IMR-90 (cell line): ENCODE results near the gene BDNF. TPM values are rescaled to one million over a fixed set of nuclear protein-coding genes. Genes with fewer than 3 reads are reported as not detected.

Source experiments
- ATAC-seq: fragments of 200-7000 bp; cut with Tn5 transposase; 2 replicates; pipeline ENCODE4 v1.9.1; 2020; ENCODE audit warnings: low read depth, mild to moderate bottlenecking, moderate library complexity
- BruUV-seq: library from RNA; stranded (reverse); fragments of 400-500 nt; replicated peaks from 2 replicates; lab custom pipeline; 2021; lab: Mats Ljungman, UMichigan
- CTCF ChIA-PET: fragments of 300-600 bp; formaldehyde crosslinking; extraction: SDS; loops from one replicate; lab custom pipeline; 2021; ENCODE audit warnings: antibody characterized with exemption; lab: Yijun Ruan, JAX
- POLR2A ChIA-PET: fragments of 300-600 bp; sonication (Branson Sonifier 250); formaldehyde crosslinking; loops from one replicate; lab custom pipeline; 2022; ENCODE audit warnings: antibody characterized with exemption; ENCODE audit not compliant: unreplicated experiment; lab: Charles Lee
- DNase-seq: peaks from one replicate; pipeline ENCODE4 v3.0.0; 2013
- H2AFZ ChIP-seq: replicated peaks from 2 replicates; pipeline ENCODE3; 2013; ENCODE audit warnings: low read length, mild to moderate bottlenecking; ENCODE audit not compliant: poor library complexity
- H2AK5ac ChIP-seq: 2 replicates; pipeline ENCODE4 v1.6.1; 2013; ENCODE audit warnings: low read depth, low read length, inconsistent platforms
- H2AK9ac ChIP-seq: replicated peaks from 2 replicates; pipeline ENCODE3; 2013; ENCODE audit warnings: mild to moderate bottlenecking, low read depth, low read length, moderate library complexity; ENCODE audit not compliant: poor library complexity
- H2BK120ac ChIP-seq: 2 replicates; pipeline ENCODE4 v1.6.1; 2013; ENCODE audit warnings: low read depth, low read length, inconsistent platforms
- H2BK15ac ChIP-seq: 3 replicates; pipeline ENCODE4 v1.6.1; 2013; ENCODE audit warnings: low read depth, low read length, inconsistent platforms
- H2BK20ac ChIP-seq: 2 replicates; pipeline ENCODE4 v1.6.1; 2013; ENCODE audit warnings: low read depth, mild to moderate bottlenecking, inconsistent platforms, low read length, moderate library complexity
- H2BK5ac ChIP-seq: 2 replicates; pipeline ENCODE4 v1.6.1; 2013; ENCODE audit warnings: mild to moderate bottlenecking, low read depth, low read length, inconsistent platforms; ENCODE audit not compliant: poor library complexity, severe bottlenecking
- H3K14ac ChIP-seq: replicated peaks from 2 replicates; pipeline ENCODE4 v1.6.1; 2013; ENCODE audit warnings: low read depth, low read length, inconsistent platforms
- H3K18ac ChIP-seq: 2 replicates; pipeline ENCODE4 v1.6.1; 2013; ENCODE audit warnings: low read depth, low read length, control low read depth
- H3K23ac ChIP-seq: 2 replicates; pipeline ENCODE4 v1.6.1; 2013; ENCODE audit warnings: low read depth, low read length, inconsistent platforms
- H3K27ac ChIP-seq: 2 replicates; pipeline ENCODE4 v1.5.1; 2013; ENCODE audit warnings: mild to moderate bottlenecking, control low read depth, low read length; ENCODE audit not compliant: insufficient read depth
- H3K27me3 ChIP-seq: 2 replicates; pipeline ENCODE4 v1.6.1; 2013; ENCODE audit warnings: low read length; ENCODE audit not compliant: control insufficient read depth, insufficient read depth
- H3K36me3 ChIP-seq: 2 replicates; pipeline ENCODE4 v1.6.1; 2013; ENCODE audit warnings: low read length, mixed read lengths; ENCODE audit not compliant: control insufficient read depth, insufficient read depth
- H3K4ac ChIP-seq: 2 replicates; pipeline ENCODE4 v1.6.1; 2013; ENCODE audit warnings: low read depth, low read length, inconsistent platforms
- H3K4me1 ChIP-seq: 2 replicates; pipeline ENCODE4 v1.6.1; 2013; ENCODE audit warnings: low read length, mixed read lengths; ENCODE audit not compliant: control insufficient read depth, insufficient read depth
- H3K4me2 ChIP-seq: 2 replicates; pipeline ENCODE4 v1.6.1; 2013; ENCODE audit warnings: low read depth, mild to moderate bottlenecking, control low read depth, low read length, moderate library complexity
- H3K4me3 ChIP-seq: 2 replicates; pipeline ENCODE4 v1.5.1; 2013; ENCODE audit warnings: low read depth, mild to moderate bottlenecking, control low read depth, low read length, moderate library complexity; ENCODE audit not compliant: insufficient read depth
- H3K56ac ChIP-seq: 2 replicates; pipeline ENCODE4 v1.6.1; 2013; ENCODE audit warnings: low read length, inconsistent platforms; ENCODE audit not compliant: insufficient read depth; ENCODE audit errors: extremely low read depth
- H3K79me1 ChIP-seq, 2 experiments: 2 replicates each; pipeline ENCODE4 v1.6.1; 2013; ENCODE audit warnings: low read length in 2 of 2, inconsistent platforms in 1 of 2, low read depth in 1 of 2
- H3K9ac ChIP-seq: 2 replicates; pipeline ENCODE4 v1.6.1; 2013; ENCODE audit warnings: low read depth, low read length, control low read depth
- H3K9me1 ChIP-seq: 2 replicates; pipeline ENCODE4 v1.6.1; 2013; ENCODE audit warnings: low read length, inconsistent platforms; ENCODE audit not compliant: insufficient read depth
- H3K9me3 ChIP-seq: 2 replicates; pipeline ENCODE4 v1.6.1; 2013; ENCODE audit warnings: low read length; ENCODE audit not compliant: control insufficient read depth, insufficient read depth
- H4K20me1 ChIP-seq: 2 replicates; pipeline ENCODE4 v1.6.1; 2013; ENCODE audit warnings: low read length, inconsistent platforms; ENCODE audit not compliant: insufficient read depth
- H4K5ac ChIP-seq: 2 replicates; pipeline ENCODE4 v1.6.1; 2013; ENCODE audit warnings: mild to moderate bottlenecking, low read depth, low read length, control low read depth
- H4K8ac ChIP-seq, 2 experiments: 2 replicates each; pipeline ENCODE4 v1.6.1; 2013; ENCODE audit warnings: low read depth in 2 of 2, low read length in 2 of 2, control low read depth in 1 of 2, inconsistent platforms in 1 of 2
- H4K91ac ChIP-seq: 2 replicates; pipeline ENCODE4 v1.6.1; 2013; ENCODE audit warnings: low read depth, low read length, inconsistent platforms; ENCODE audit not compliant: insufficient read depth
- CHD1 ChIP-seq: IDR thresholded peaks from 2 replicates; pipeline ENCODE4 v1.6.1; 2012; ENCODE audit warnings: low read depth, low read length, improper control_type of control experiment
- ELK1 ChIP-seq: fragments of 150-350 bp; IDR thresholded peaks from 2 replicates; pipeline ENCODE4 v1.6.1; 2016; ENCODE audit warnings: low read depth, mild to moderate bottlenecking, low read length, moderate library complexity, borderline replicate concordance
- FOS ChIP-seq: fragments of 150-350 bp; IDR thresholded peaks from 2 replicates; pipeline ENCODE4 v1.6.1; 2016; ENCODE audit warnings: low read depth, low read length
- MAZ ChIP-seq: IDR thresholded peaks from 2 replicates; pipeline ENCODE4 v1.6.1; 2012; ENCODE audit warnings: low read depth, mild to moderate bottlenecking, low read length, improper control_type of control experiment, moderate library complexity, borderline replicate concordance
- MXI1 ChIP-seq: IDR thresholded peaks from 2 replicates; pipeline ENCODE4 v1.6.1; 2012; ENCODE audit warnings: low read depth, mild to moderate bottlenecking, low read length, moderate library complexity, borderline replicate concordance
- NFE2L2 ChIP-seq: fragments of 150-350 bp; IDR thresholded peaks from 2 replicates; pipeline ENCODE4 v1.6.1; 2016; ENCODE audit warnings: low read depth, mild to moderate bottlenecking, low read length
- POLR2A ChIP-seq: IDR thresholded peaks from 2 replicates; pipeline ENCODE4 v1.6.1; 2012; ENCODE audit warnings: mild to moderate bottlenecking, low read depth, low read length
- RCOR1 ChIP-seq: IDR thresholded peaks from 2 replicates; pipeline ENCODE4 v1.6.1; 2012; ENCODE audit warnings: mild to moderate bottlenecking, low read length, improper control_type of control experiment; ENCODE audit not compliant: insufficient replicate concordance
- SMC3 ChIP-seq: fragments of 150-350 bp; IDR thresholded peaks from 2 replicates; pipeline ENCODE4 v1.6.1; 2016; ENCODE audit warnings: low read depth, mild to moderate bottlenecking, antibody characterized with exemption, low read length, moderate library complexity
- USF2 ChIP-seq: fragments of 150-350 bp; IDR thresholded peaks from 2 replicates; pipeline ENCODE4 v1.6.1; 2017; ENCODE audit warnings: mild to moderate bottlenecking, antibody characterized with exemption, low read length, low read depth
- whole genome bisulfite sequencing, 2 experiments: methylation state at CpG; one replicate each; pipeline versions ENCODE4 v1.1.5 to v1.1.7; 2013; ENCODE audit warnings: missing lambda C conversion rate in 2 of 2; ENCODE audit not compliant: insufficient read length in 1 of 2; ENCODE audit errors: extremely low coverage in 2 of 2; 5-methylcytosine and 5-hydroxymethylcytosine counted together
- dilution Hi-C: fragments of 300-500 bp; cut with HindIII; formaldehyde crosslinking; loops from one replicate; pipeline ENCODE4 v1.14.3; 2018; ENCODE audit warnings: low sequenced_read_pairs; ENCODE audit not compliant: unreplicated experiment
- in situ Hi-C: fragments of 300-500 bp; cut with MboI; formaldehyde crosslinking; loops from 3 replicates; pipeline ENCODE4 v1.14.3; 2019; ENCODE audit warnings: low sequenced_read_pairs, inconsistent platforms, mixed read lengths
- intact Hi-C: fragments of 100-400 bp; cut with micrococcal nuclease; formaldehyde crosslinking; loops from 2 replicates; pipeline ENCODE4 v1.10.0; 2022
- polyA plus RNA-seq, 3 experiments: library from polyadenylated mRNA; depleted of rRNA; stranded (reverse); fragments of >200 nt; gene quantifications; 2 replicates each; pipeline ENCODE4 v1.2.3, GENCODE V29; 2012; ENCODE audit warnings: low replicate concordance in 1 of 3
- total RNA-seq: library from RNA; depleted of rRNA; stranded (reverse); fragments of >200 nt; gene quantifications from 2 replicates; pipeline ENCODE4 v1.2.3, GENCODE V29; 2012

The BDNF gene
- total and polyA plus RNA-seq, 2 of the 4 experiments (the other 2 are of a cell fraction): 94.8 to 152 TPM

- dilution Hi-C loops: no loop called here
- POLR2A ChIA-PET: no interaction called here
- no TSS peak for BruUV-seq
Measured at GRCh38 chr11:27616711-27617110, 83.5 kb downstream of the BDNF start.

More at GRCh38 chr11:27616711-27617110, 83.5 kb downstream of the BDNF start:
- no peaks in the 10 kb centered on the region for H4K20me1 ChIP-seq
- H3K27me3 ChIP-seq: no peaks in the 10 kb centered on the region
- no peak overlapping the region for H2AK5ac ChIP-seq
- no peak overlapping the region for H3K23ac ChIP-seq
- no peak overlapping the region for H2BK120ac ChIP-seq
- DNase-seq (no peak), ATAC-seq (no peak)
- peaks cover 4% of the 10 kb centered on the region for H3K4me1 ChIP-seq
- H4K8ac ChIP-seq: no peak overlapping the region
- no peak overlapping the region for H3K56ac ChIP-seq
- TF ChIP-seq FOS (no peak), SMC3 (no peak), NFE2L2 (no peak), RCOR1 (no peak), USF2 (no peak), POLR2A (no peak), CHD1 (no peak), MAZ (no peak), MXI1 (no peak), ELK1 (no peak)
- no peaks in the 10 kb centered on the region for H3K9me3 ChIP-seq
- no CpG with 5 or more reads among the region's 2 CpGs for WGBS, 2 experiments
- no peak overlapping the region for H3K4me2 ChIP-seq
- intact Hi-C loops: no loop called here
- H3K18ac ChIP-seq: no peak overlapping the region
- H3K79me1 ChIP-seq: no peaks in the 10 kb centered on the region
- no peak overlapping the region for H2BK20ac ChIP-seq
- no peak overlapping the region for H4K91ac ChIP-seq
- CTCF ChIA-PET: no interaction called here
- H2BK5ac ChIP-seq: no peak overlapping the region
- no peak overlapping the region for H3K14ac ChIP-seq
- no peak overlapping the region for H4K5ac ChIP-seq
- H3K9ac ChIP-seq: no peak overlapping the region
- H3K9me1 ChIP-seq: no peaks in the 10 kb centered on the region
- no peak overlapping the region for H2AFZ ChIP-seq
- H3K4me3 ChIP-seq: no peak overlapping the region
- in situ Hi-C loops: no loop called here
- H2AK9ac ChIP-seq: no peak overlapping the region
- H3K36me3 ChIP-seq: no peaks in the 10 kb centered on the region
- no peak overlapping the region for H3K4ac ChIP-seq
- no peak overlapping the region for H3K27ac ChIP-seq
- no peak overlapping the region for H2BK15ac ChIP-seq
